Loucy (cell line): ENCODE data around the gene OR52N2.

Experiments used
- EZH2phosphoT487 ChIP-seq: fragments of 200-600 bp; IDR thresholded peaks from 2 replicates; pipeline ENCODE4 v1.6.1; 2018; ENCODE audit warnings: antibody characterized with exemption, mild to moderate bottlenecking, moderate library complexity, borderline replicate concordance
- TF ChIP-seq, protein P1 (sequence below): fragments of 200-600 bp; sonication (generic); conservative IDR thresholded peaks from 2 replicates; pipeline ENCODE4 v1.5.1; 2014; ENCODE audit warnings: mild to moderate bottlenecking, antibody characterized with exemption, low read length

DNA sequence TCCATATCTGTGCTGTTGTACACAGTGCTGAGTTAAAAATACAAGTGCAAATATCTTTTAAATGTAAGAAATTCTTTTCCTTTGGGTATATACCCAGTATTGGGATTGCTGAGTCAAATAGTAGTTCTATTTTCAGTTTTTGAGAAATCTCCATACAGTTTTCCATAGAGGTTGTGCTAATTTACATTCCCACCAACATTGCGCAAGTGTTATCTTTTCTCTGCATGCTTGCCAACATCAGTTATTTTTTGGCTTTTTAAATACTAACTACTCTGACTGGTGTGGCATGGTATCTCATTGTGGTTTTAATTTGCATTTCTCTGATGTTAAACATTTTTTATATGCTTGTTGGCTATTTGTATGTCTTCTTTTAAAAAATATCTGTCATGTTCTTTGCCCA, 42.3 kb downstream of the OR52N2 start:
- TF ChIP-seq, protein P1, sequence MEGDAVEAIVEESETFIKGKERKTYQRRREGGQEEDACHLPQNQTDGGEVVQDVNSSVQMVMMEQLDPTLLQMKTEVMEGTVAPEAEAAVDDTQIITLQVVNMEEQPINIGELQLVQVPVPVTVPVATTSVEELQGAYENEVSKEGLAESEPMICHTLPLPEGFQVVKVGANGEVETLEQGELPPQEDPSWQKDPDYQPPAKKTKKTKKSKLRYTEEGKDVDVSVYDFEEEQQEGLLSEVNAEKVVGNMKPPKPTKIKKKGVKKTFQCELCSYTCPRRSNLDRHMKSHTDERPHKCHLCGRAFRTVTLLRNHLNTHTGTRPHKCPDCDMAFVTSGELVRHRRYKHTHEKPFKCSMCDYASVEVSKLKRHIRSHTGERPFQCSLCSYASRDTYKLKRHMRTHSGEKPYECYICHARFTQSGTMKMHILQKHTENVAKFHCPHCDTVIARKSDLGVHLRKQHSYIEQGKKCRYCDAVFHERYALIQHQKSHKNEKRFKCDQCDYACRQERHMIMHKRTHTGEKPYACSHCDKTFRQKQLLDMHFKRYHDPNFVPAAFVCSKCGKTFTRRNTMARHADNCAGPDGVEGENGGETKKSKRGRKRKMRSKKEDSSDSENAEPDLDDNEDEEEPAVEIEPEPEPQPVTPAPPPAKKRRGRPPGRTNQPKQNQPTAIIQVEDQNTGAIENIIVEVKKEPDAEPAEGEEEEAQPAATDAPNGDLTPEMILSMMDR: no peak
- no peak for TF ChIP-seq EZH2phosphoT487
